Mucosa of rectum (tissue), 2 donors: ENCODE data around the gene ID1.

Experiments
- H3K27ac ChIP-seq, 2 donors: one replicate each; pipeline ENCODE4 v1.7.0; 2013; ENCODE audit warnings: inconsistent platforms in 2 of 2, low read depth in 2 of 2, low read length in 2 of 2
- H3K27me3 ChIP-seq, 2 donors: one replicate each; pipeline ENCODE4 v1.7.0; 2013; ENCODE audit warnings: low read length in 2 of 2; ENCODE audit not compliant: control insufficient read depth in 2 of 2, insufficient read depth in 2 of 2
- H3K36me3 ChIP-seq, 2 donors: one replicate each; pipeline ENCODE4 v1.7.0; 2013; ENCODE audit warnings: low read length in 2 of 2; ENCODE audit not compliant: control insufficient read depth in 2 of 2, insufficient read depth in 2 of 2
- H3K4me1 ChIP-seq, 2 donors: one replicate each; pipeline ENCODE4 v1.7.0; 2013; ENCODE audit warnings: low read length in 2 of 2, mild to moderate bottlenecking in 1 of 2; ENCODE audit not compliant: control insufficient read depth in 2 of 2, insufficient read depth in 2 of 2
- H3K4me3 ChIP-seq, 2 donors: one replicate each; pipeline ENCODE4 v1.7.0; 2013; ENCODE audit warnings: low read length in 2 of 2
- H3K9ac ChIP-seq, 2 donors: one replicate each; pipeline ENCODE4 v1.7.0; 2013; ENCODE audit warnings: low read length in 2 of 2, low read depth in 1 of 2, mild to moderate bottlenecking in 1 of 2
- H3K9me3 ChIP-seq, 2 donors: one replicate each; pipeline ENCODE4 v1.7.0; 2013; ENCODE audit warnings: low read length in 2 of 2; ENCODE audit not compliant: control insufficient read depth in 2 of 2
- donor health status: healthy.
- donor health status: Normal muscosa, but diverticular disease.

The ID1 gene

DNA sequence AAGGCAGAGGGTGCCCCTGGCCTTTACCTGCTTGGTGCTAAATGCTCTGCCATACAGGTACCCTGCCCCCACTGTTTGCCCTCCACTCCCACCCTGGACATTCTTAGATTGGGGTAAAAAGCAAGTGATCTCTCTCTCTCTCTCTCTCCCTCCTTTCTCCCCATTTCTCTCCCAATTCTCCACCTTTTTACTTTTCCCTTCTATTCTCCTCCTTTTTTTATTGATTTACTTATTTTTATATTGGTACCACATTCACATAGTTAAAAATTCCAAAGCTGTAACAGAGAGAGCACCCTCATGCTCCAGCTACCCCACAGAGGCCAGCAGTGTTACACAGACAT, 37.7 kb upstream of the ID1 start:
- no peaks in the 10 kb centered on the region for H3K27me3 ChIP-seq
- peaks cover 33 to 43% of the 10 kb centered on the region in 2 donors for H3K4me1 ChIP-seq
- no peaks in the 10 kb centered on the region for H3K9me3 ChIP-seq
- peak overlapping the region in 1 of 2 donors; percentile 7 for H3K4me3 ChIP-seq
- H3K9ac ChIP-seq, result peak overlapping the region in 1 of 2 donors; percentile 62
- peak overlapping the region; percentile 76 for H3K27ac ChIP-seq
- peaks cover 15 to 30% of the 10 kb centered on the region in 2 donors for H3K36me3 ChIP-seq

DNA sequence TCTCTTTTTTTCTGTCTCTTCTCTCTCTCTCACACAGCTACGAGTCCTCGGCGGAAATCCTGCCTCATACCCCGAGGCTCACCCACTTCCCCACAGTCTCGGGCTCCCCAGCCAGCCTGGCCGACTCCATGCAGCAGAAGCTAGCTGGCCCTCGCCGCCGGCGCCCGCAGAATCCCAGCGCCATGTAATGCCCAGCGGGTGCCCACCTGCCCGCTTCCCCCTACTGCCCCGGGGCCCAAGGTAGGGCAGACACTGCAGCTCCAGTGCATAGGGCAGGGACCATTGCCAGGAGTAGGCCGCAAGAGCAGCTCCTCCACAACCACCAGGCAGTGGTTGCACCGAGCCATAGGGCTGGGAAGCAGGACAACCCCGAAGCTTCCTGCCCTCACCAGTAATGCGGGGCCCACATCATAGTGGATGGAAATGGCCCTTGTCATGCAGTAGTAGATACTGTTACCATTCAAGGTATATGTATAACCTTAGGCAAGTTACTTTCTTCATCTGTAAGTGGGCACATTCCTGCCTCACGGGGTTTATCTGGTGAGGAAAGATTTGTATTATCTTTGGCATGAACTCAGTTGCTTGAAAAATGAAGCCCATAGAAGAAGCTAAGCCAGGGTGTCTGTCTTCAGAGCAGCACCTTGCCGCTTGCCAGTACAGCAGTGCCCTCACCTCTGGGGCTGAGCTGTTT, 36.9 kb upstream of the ID1 start:
- no peaks in the 10 kb centered on the region for H3K9me3 ChIP-seq
- no peaks in the 10 kb centered on the region for H3K27me3 ChIP-seq
- no peak overlapping the region for H3K9ac ChIP-seq
- H3K27ac ChIP-seq, result peak overlapping the region in 1 of 2 donors; percentile 72
- peaks cover 34 to 47% of the 10 kb centered on the region in 2 donors for H3K4me1 ChIP-seq
- H3K36me3 ChIP-seq, result peaks cover 14 to 26% of the 10 kb centered on the region in 2 donors
- no peak overlapping the region for H3K4me3 ChIP-seq

GRCh38 chr20:31568773-31569162, 36.3 kb upstream of the ID1 start:
- Histone ChIP-seq H3K27ac (peak overlapping the region in 1 of 2 donors; percentile 72), H3K9ac (no peak overlapping the region)

DNA sequence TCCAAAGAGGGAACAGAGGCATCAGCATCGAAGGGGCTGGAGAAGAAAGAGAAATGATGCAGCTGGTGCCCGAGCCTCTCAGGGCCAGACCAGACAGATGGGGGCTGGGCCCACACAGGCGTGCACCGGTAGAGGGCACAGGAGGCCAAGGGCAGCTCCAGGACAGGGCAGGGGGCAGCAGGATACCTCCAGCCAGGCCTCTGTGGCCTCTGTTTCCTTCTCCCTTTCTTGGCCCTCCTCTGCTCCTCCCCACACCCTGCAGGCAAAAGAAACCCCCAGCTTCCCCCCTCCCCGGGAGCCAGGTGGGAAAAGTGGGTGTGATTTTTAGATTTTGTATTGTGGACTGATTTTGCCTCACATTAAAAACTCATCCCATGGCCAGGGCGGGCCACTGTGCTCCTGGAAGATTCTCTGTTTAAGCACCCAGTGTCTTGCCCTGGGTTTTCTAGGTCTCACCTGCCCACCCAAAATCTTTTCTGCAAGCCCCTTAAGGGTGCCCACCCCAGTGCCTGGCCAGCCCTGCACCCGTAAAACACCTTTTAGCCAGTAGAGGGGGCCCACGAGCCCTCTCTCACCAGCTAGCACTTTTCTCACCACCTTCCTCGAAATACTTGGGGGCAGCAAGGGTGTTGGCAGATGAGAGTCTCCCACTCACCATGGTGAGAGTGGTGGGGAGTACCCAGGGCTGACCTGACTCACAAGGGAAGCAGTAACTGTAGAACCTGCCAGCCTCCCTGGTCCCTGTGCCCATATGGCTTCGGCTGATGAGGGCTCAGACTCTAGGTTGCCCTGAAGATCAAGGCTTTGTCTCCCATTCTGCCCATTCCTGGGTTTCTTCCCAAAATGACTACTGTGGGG, 35.7 kb upstream of the ID1 start:
- Histone ChIP-seq H3K4me1 (peaks cover 40 to 55% of the 10 kb centered on the region in 2 donors), H3K9ac (peak overlapping the region; percentile 52 to 58), H3K9me3 (no peaks in the 10 kb centered on the region), H3K4me3 (no peak overlapping the region), H3K27me3 (no peaks in the 10 kb centered on the region), H3K27ac (peak overlapping the region; percentile 72 to 77), H3K36me3 (peaks cover 9 to 21% of the 10 kb centered on the region in 2 donors)

More at GRCh38 chr20:31568773-31569162, 36.3 kb upstream of the ID1 start:
- H3K9me3 ChIP-seq, result no peaks in the 10 kb centered on the region
- peaks cover 14 to 26% of the 10 kb centered on the region in 2 donors for H3K36me3 ChIP-seq
- no peak overlapping the region for H3K4me3 ChIP-seq
- no peaks in the 10 kb centered on the region for H3K27me3 ChIP-seq
- peaks cover 36 to 52% of the 10 kb centered on the region in 2 donors for H3K4me1 ChIP-seq

- H3K9ac ChIP-seq, result peak overlapping the region; percentile 24 to 58
- H3K4me3 ChIP-seq, result no peak overlapping the region
- H3K27ac ChIP-seq, result peak overlapping the region; percentile 72 to 77
- H3K4me1 ChIP-seq, result peaks cover 40 to 55% of the 10 kb centered on the region in 2 donors
- no peaks in the 10 kb centered on the region for H3K27me3 ChIP-seq
- H3K36me3 ChIP-seq, result peaks cover 9 to 18% of the 10 kb centered on the region in 2 donors
- H3K9me3 ChIP-seq, result no peaks in the 10 kb centered on the region
Measured at GRCh38 chr20:31570021-31570463, 35.0 kb upstream of the ID1 start.

DNA sequence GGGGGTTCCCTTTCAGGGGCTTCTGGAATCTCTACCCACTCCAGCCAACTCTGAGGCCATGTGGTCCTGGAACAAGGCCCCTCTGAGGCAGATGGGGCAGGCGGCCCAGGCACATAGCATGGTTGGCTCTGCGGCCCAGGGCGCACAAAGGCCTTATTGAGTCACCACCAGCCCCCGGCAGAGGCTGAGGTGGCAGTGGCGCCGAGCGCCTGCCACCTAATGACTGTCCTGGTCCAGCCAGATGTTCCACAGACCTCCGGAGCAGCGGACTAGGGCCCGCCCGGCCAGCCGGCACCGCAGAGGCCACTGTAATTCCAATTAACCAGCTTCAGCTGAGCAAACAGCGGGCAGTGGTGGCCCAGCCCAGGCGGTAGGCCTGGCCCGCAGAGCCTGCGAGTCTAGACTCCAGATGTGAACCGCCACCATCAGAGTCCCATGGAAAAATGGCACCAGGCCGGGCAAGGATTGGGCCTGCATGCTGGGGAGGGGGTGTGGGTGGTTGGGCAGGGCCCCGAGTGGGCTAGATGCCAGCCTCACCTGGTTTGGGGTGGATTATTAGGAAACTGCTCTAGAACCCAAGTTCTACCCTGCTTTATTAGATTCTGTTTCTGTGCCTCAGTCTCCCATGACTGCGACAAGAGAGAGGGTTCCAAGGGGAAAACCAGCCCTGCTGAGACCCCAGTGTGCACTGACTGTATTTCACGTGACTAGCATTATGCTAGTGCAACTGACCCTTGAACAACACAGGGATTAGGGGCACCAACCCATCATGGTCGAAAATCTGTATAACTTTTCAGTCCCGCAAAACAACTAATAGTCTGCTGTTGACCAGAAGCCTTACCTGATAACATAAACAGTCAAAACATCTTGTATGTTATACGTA, 34.1 kb upstream of the ID1 start:
- no peaks in the 10 kb centered on the region for H3K9me3 ChIP-seq
- H3K27me3 ChIP-seq, result no peaks in the 10 kb centered on the region
- peaks cover 9 to 18% of the 10 kb centered on the region in 2 donors for H3K36me3 ChIP-seq
- no peak overlapping the region for H3K4me3 ChIP-seq
- peaks cover 40 to 50% of the 10 kb centered on the region in 2 donors for H3K4me1 ChIP-seq
- H3K27ac ChIP-seq, result peak overlapping the region; percentile 72 to 77
- H3K9ac ChIP-seq, result peak overlapping the region in 1 of 2 donors; percentile 58

GRCh38 chr20:31572042-31572700, 32.9 kb upstream of the ID1 start:
- Histone ChIP-seq H3K27me3 (no peaks in the 10 kb centered on the region), H3K4me3 (peak overlapping the region; percentile 71 to 83), H3K4me1 (peaks cover 30 to 38% of the 10 kb centered on the region in 2 donors), H3K9me3 (no peaks in the 10 kb centered on the region), H3K36me3 (peaks cover 4 to 12% of the 10 kb centered on the region in 2 donors), H3K27ac (peak overlapping the region; percentile 91 to 96), H3K9ac (peak overlapping the region; percentile 91 to 94)

DNA sequence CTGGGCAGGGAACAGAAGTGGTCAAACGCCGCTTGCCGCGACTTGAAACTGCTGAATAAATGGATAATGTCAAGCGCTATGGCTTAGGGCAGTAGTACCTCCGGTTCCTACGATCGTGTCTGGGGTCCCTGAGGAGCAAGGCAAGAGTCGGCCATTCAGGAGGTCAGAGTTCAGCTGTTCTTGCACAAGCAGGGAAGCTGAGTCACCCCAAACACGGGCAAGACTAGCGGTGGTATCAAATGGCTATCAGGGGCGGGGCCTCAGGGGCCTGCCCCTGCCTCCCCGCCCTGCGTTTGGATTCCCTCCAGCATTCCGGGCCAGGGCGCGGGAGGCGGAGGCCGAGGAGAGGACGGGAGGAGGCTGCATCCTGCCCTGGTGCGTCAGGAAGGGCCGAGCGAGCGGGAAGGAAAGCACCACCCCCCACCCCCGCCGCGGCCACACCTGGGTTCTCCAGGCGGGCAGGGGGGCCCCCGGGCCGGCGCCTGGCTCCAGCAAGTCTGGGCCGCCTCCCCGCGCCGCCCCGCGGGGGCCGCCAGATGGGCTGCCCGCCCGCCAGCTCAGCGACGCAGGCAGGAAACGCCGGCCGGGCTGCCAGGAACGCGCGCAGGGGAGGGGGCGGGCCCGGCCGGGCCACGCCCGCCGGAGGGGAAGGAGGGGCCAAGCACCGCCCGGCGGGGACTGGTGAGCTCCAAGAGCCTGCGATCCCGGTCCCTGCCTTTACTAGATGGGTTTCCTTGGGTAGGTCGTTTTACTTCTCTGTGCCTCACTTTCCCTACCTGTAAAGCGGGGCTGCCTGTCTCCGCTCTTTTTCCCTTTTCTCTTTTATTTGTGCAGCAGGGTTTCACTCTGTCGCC, 32.2 kb upstream of the ID1 start:
- Histone ChIP-seq H3K4me1 (peaks cover 26 to 33% of the 10 kb centered on the region in 2 donors), H3K36me3 (peaks cover 0 to 7% of the 10 kb centered on the region in 2 donors), H3K9ac (peak overlapping the region; percentile 91 to 94), H3K27ac (peak overlapping the region; percentile 91 to 96), H3K27me3 (no peaks in the 10 kb centered on the region), H3K9me3 (no peaks in the 10 kb centered on the region), H3K4me3 (peak overlapping the region; percentile 71 to 83)
